ENCODE data around the gene SCRN3.

DNA sequence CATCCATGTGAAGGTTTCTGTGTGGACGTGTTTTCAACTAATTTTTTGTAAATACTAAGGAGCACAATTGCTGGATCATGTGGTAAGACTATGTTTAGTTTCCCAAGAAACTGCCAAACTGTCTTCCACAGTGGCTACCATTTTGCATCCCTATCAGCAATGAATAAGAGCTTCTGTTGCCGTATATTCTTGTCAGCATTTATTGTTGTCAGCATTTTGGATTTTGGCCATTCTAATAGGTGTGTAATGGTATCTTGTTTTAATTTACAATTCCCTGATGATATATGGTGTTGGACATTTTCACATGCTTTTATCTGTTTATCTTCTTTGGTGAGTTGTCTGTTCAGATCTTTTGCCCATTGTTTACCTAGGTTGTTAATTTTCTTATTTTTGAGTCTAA, 34.5 kb downstream of the SCRN3 start:
- no peak for TF ChIP-seq POLR2A (IDR thresholded peaks at IDR 0.05; ENCODE audit: low read depth, low read length)
- no peak for TF ChIP-seq CTCF (conservative IDR thresholded peaks at IDR 0.05; ENCODE audit: low read depth, low read length)
- TF ChIP-seq, protein P1, sequence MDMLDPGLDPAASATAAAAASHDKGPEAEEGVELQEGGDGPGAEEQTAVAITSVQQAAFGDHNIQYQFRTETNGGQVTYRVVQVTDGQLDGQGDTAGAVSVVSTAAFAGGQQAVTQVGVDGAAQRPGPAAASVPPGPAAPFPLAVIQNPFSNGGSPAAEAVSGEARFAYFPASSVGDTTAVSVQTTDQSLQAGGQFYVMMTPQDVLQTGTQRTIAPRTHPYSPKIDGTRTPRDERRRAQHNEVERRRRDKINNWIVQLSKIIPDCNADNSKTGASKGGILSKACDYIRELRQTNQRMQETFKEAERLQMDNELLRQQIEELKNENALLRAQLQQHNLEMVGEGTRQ (IDR thresholded peaks at IDR 0.05; ENCODE audit: low read depth, low read length): no peak
- no peak for TF ChIP-seq MAZ (IDR thresholded peaks at IDR 0.05; ENCODE audit: borderline replicate concordance, low read depth, low read length)
- TF ChIP-seq, protein P2, sequence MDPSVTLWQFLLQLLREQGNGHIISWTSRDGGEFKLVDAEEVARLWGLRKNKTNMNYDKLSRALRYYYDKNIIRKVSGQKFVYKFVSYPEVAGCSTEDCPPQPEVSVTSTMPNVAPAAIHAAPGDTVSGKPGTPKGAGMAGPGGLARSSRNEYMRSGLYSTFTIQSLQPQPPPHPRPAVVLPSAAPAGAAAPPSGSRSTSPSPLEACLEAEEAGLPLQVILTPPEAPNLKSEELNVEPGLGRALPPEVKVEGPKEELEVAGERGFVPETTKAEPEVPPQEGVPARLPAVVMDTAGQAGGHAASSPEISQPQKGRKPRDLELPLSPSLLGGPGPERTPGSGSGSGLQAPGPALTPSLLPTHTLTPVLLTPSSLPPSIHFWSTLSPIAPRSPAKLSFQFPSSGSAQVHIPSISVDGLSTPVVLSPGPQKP (IDR thresholded peaks at IDR 0.05; ENCODE audit: borderline replicate concordance, low read depth, low read length): no peak
- no peak for TF ChIP-seq SMC3 (IDR thresholded peaks at IDR 0.05; ENCODE audit: low read depth, low read length)
- TF ChIP-seq BHLHE40 (IDR thresholded peaks at IDR 0.05; ENCODE audit: low read depth, low read length): no peak
- no peak for TF ChIP-seq MAFK (IDR thresholded peaks at IDR 0.05; ENCODE audit: low read depth, low read length)
- TF ChIP-seq CEBPB (IDR thresholded peaks at IDR 0.05; ENCODE audit: low read depth, low read length): no peak
- no peak for TF ChIP-seq RFX5 (IDR thresholded peaks at IDR 0.05; ENCODE audit: low read depth, low read length)
- no peak for TF ChIP-seq MXI1 (IDR thresholded peaks at IDR 0.05; ENCODE audit: borderline replicate concordance, low read depth, low read length)
- TF ChIP-seq RAD21 (IDR thresholded peaks at IDR 0.05; ENCODE audit: low read length): no peak

Data from IMR-90 (cell line).